Right forelimb (tissue), 1 donor: Measurements from ENCODE around the gene SIGLEC5.

ENCODE experiments used
- DNase-seq: peaks from one replicate; pipeline ENCODE4 v3.0.0-alpha.2; 2018

Gene SIGLEC5

GRCh38 chr19:51627491-51628138 is 2.6 kb downstream of the SIGLEC5 start:
- no peak for DNase-seq

- no peak for DNase-seq
Observed at GRCh38 chr19:51626675-51627074, 3.5 kb downstream of the SIGLEC5 start.

GRCh38 chr19:51621178-51621577 is 9.0 kb downstream of the SIGLEC5 start:
- DNase-seq: no peak

GRCh38 chr19:51615991-51616390 is 14.2 kb downstream of the SIGLEC5 start:
- no peak for DNase-seq

GRCh38 chr19:51614789-51615188 is 15.4 kb downstream of the SIGLEC5 start:
- DNase-seq: no peak

GRCh38 chr19:51610576-51610975 is 19.6 kb downstream of the SIGLEC5 start:
- no peak for DNase-seq

- peak; percentile 64 for DNase-seq
Observed at GRCh38 chr19:51607920-51608562, 22.2 kb downstream of the SIGLEC5 start.

GRCh38 chr19:51607077-51607476 is 23.1 kb downstream of the SIGLEC5 start:
- no peak for DNase-seq

GRCh38 chr19:51602189-51602854 is 27.9 kb downstream of the SIGLEC5 start:
- DNase-seq: no peak

GRCh38 chr19:51600940-51601580 is 29.1 kb downstream of the SIGLEC5 start:
- DNase-seq: no peak

- DNase-seq: no peak
Observed at GRCh38 chr19:51599084-51599483, 31.1 kb downstream of the SIGLEC5 start.

- no peak for DNase-seq
Observed at GRCh38 chr19:51598159-51598915, 31.9 kb downstream of the SIGLEC5 start.

- DNase-seq: no peak
Observed at GRCh38 chr19:51595190-51596175, 34.7 kb downstream of the SIGLEC5 start.

- no peak for DNase-seq
Observed at GRCh38 chr19:51594774-51595109, 35.5 kb downstream of the SIGLEC5 start.

GRCh38 chr19:51593969-51594773 is 36.0 kb downstream of the SIGLEC5 start:
- DNase-seq: peak; percentile 97

GRCh38 chr19:51593138-51593890 is 36.9 kb downstream of the SIGLEC5 start:
- DNase-seq: no peak

GRCh38 chr19:51592521-51592920 is 37.7 kb downstream of the SIGLEC5 start:
- no peak for DNase-seq

GRCh38 chr19:51590441-51590840 is 39.8 kb downstream of the SIGLEC5 start:
- no peak for DNase-seq

- DNase-seq: no peak
Observed at GRCh38 chr19:51589511-51589910, 40.7 kb downstream of the SIGLEC5 start.
